ENCODE measurements around the gene SLC22A2.
A peak's percentile ranks its signal among the peaks of the same experiment; 100 is the strongest.

The SLC22A2 gene

DNA sequence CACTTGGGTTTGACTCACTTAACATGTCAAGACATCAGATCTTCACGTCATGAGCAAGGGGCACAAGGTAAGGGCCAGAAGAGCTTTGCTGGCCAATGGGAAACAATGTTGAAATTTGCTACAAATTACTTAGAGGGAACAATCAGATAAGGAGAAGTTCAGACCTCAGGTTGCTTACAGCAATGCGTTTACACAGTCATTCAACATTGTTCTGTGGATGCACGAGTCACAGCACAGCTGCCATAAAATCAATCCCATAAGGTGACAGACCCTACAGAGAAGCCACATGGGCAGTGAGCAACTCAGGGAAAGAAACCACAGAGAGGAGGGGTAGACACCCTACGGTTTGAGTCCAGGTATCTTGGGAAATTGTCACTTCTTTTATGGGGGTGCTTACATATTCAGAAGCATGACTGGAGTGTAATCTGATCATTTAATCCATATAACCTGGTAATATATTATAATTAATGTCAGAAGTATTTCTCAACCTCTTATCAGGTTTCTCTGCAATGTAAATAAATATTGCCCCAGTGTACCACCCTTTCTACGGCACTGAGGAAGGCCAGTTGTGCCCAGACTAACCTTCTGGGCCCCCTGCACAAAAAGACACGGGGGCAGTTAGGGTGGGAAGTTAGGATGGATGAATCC, 2.3 kb upstream of the SLC22A2 start:
- H2BK15ac ChIP-seq (ENCODE audit: low read depth, poor library complexity, severe bottlenecking) = no peak overlapping the region
- no peak overlapping the region for H3K18ac ChIP-seq (ENCODE audit: low read depth in 1 of 2, low read length in 2 of 2)
- no peaks in the 10 kb centered on the region for H3K9me3 ChIP-seq (ENCODE audit: control insufficient read depth, low read length)
- H3K23ac ChIP-seq (ENCODE audit: low read length in 2 of 2) = no peak overlapping the region
- H3K79me1 ChIP-seq (replicated peaks; ENCODE audit: low read length, poor library complexity, severe bottlenecking) = no peaks in the 10 kb centered on the region
- no peak overlapping the region for H3K9ac ChIP-seq (ENCODE audit: low read length)
- H3K4me3 ChIP-seq (ENCODE audit: insufficient read depth in 1 of 2, low read depth in 1 of 2, low read length in 2 of 2) = no peak overlapping the region
- WGBS = 55% methylated on average over 6 of the region's 6 CpGs
- peaks cover 0 to 2% of the 10 kb centered on the region in 2 experiments for H3K36me3 ChIP-seq (ENCODE audit: control insufficient read depth in 1 of 2, insufficient read depth in 2 of 2, low read depth in 1 of 2, low read length in 2 of 2)
- H2BK12ac ChIP-seq (ENCODE audit: low read length in 2 of 2) = no peak overlapping the region
- no peak overlapping the region for H2AK5ac ChIP-seq (ENCODE audit: low read length, severe bottlenecking)
- peaks cover 16% of the 10 kb centered on the region for H3K4me1 ChIP-seq (ENCODE audit: control insufficient read depth, insufficient read depth, low read depth, low read length)
- no peak overlapping the region for H3K4me2 ChIP-seq (ENCODE audit: low read length, poor library complexity, severe bottlenecking)
- DNase-seq = no peak
- no peak overlapping the region for H2BK5ac ChIP-seq (ENCODE audit: low read depth, low read length, poor library complexity, severe bottlenecking)
- H3K27ac ChIP-seq (ENCODE audit: low read length, poor library complexity, severe bottlenecking) = no peak overlapping the region
- H2BK120ac ChIP-seq (ENCODE audit: low read depth, low read length) = no peak overlapping the region
- no peak overlapping the region for H3K14ac ChIP-seq (ENCODE audit: low read length in 2 of 2)
- no peak overlapping the region for H2AFZ ChIP-seq (ENCODE audit: low read depth, low read length)
- H3K4ac ChIP-seq (ENCODE audit: low read depth in 1 of 2, low read length in 2 of 2) = no peak overlapping the region
- H3K27me3 ChIP-seq (ENCODE audit: control insufficient read depth in 1 of 2, insufficient read depth in 1 of 2, low read length in 2 of 2) = no peaks in the 10 kb centered on the region
- H4K8ac ChIP-seq (ENCODE audit: low read length) = no peak overlapping the region
- no peak overlapping the region for H4K91ac ChIP-seq (ENCODE audit: low read length)

- Histone ChIP-seq H3K79me1 (replicated peaks; ENCODE audit: low read length, poor library complexity, severe bottlenecking) (no peaks in the 10 kb centered on the region), H2BK5ac (ENCODE audit: low read depth, low read length, poor library complexity, severe bottlenecking) (no peak overlapping the region), H3K27ac (ENCODE audit: low read length, poor library complexity, severe bottlenecking) (no peak overlapping the region), H3K36me3 (ENCODE audit: control insufficient read depth in 1 of 2, insufficient read depth in 2 of 2, low read depth in 1 of 2, low read length in 2 of 2) (peaks cover 0 to 2% of the 10 kb centered on the region in 2 experiments), H3K9ac (ENCODE audit: low read length) (no peak overlapping the region), H3K27me3 (ENCODE audit: control insufficient read depth in 1 of 2, insufficient read depth in 1 of 2, low read length in 2 of 2) (no peaks in the 10 kb centered on the region), H2AFZ (ENCODE audit: low read depth, low read length) (no peak overlapping the region), H3K4ac (ENCODE audit: low read depth in 1 of 2, low read length in 2 of 2) (no peak overlapping the region), H2BK15ac (ENCODE audit: low read depth, poor library complexity, severe bottlenecking) (no peak overlapping the region), H4K91ac (ENCODE audit: low read length) (no peak overlapping the region), H4K8ac (ENCODE audit: low read length) (no peak overlapping the region), H3K4me2 (ENCODE audit: low read length, poor library complexity, severe bottlenecking) (no peak overlapping the region), H3K9me3 (ENCODE audit: control insufficient read depth, low read length) (no peaks in the 10 kb centered on the region), H3K14ac (ENCODE audit: low read length in 2 of 2) (no peak overlapping the region), H3K18ac (ENCODE audit: low read depth in 1 of 2, low read length in 2 of 2) (no peak overlapping the region), H3K4me3 (ENCODE audit: insufficient read depth in 1 of 2, low read depth in 1 of 2, low read length in 2 of 2) (no peak overlapping the region), H2AK5ac (ENCODE audit: low read length, severe bottlenecking) (no peak overlapping the region), H3K4me1 (ENCODE audit: control insufficient read depth, insufficient read depth, low read depth, low read length) (peaks cover 17% of the 10 kb centered on the region), H2BK12ac (ENCODE audit: low read length in 2 of 2) (no peak overlapping the region), H3K23ac (ENCODE audit: low read length in 2 of 2) (no peak overlapping the region), H2BK120ac (ENCODE audit: low read depth, low read length) (no peak overlapping the region)
- WGBS = 86% methylated on average over 14 of the region's 14 CpGs
- DNase-seq = no peak
Measured at GRCh38 chr6:160260367-160260766, 1.7 kb upstream of the SLC22A2 start.

GRCh38 chr6:160259598-160259997, 977 bp upstream of the SLC22A2 start:
- Histone ChIP-seq H2AK5ac (ENCODE audit: low read length, severe bottlenecking) (peak overlapping the region; percentile 17), H3K4me3 (ENCODE audit: insufficient read depth in 1 of 2, low read depth in 1 of 2, low read length in 2 of 2) (no peak overlapping the region), H2BK12ac (ENCODE audit: low read length in 2 of 2) (no peak overlapping the region), H3K27ac (ENCODE audit: low read length, poor library complexity, severe bottlenecking) (no peak overlapping the region), H3K27me3 (ENCODE audit: control insufficient read depth in 1 of 2, insufficient read depth in 1 of 2, low read length in 2 of 2) (no peaks in the 10 kb centered on the region), H2BK5ac (ENCODE audit: low read depth, low read length, poor library complexity, severe bottlenecking) (no peak overlapping the region), H3K23ac (ENCODE audit: low read length in 2 of 2) (no peak overlapping the region), H2BK120ac (ENCODE audit: low read depth, low read length) (no peak overlapping the region), H2AFZ (ENCODE audit: low read depth, low read length) (no peak overlapping the region), H3K9ac (ENCODE audit: low read length) (no peak overlapping the region), H3K9me3 (ENCODE audit: control insufficient read depth, low read length) (no peaks in the 10 kb centered on the region), H4K8ac (ENCODE audit: low read length) (no peak overlapping the region), H3K79me1 (replicated peaks; ENCODE audit: low read length, poor library complexity, severe bottlenecking) (no peaks in the 10 kb centered on the region), H3K36me3 (ENCODE audit: control insufficient read depth in 1 of 2, insufficient read depth in 2 of 2, low read depth in 1 of 2, low read length in 2 of 2) (peaks cover 0 to 2% of the 10 kb centered on the region in 2 experiments), H3K14ac (ENCODE audit: low read length in 2 of 2) (no peak overlapping the region), H3K18ac (ENCODE audit: low read depth in 1 of 2, low read length in 2 of 2) (no peak overlapping the region), H3K4ac (ENCODE audit: low read depth in 1 of 2, low read length in 2 of 2) (no peak overlapping the region), H4K91ac (ENCODE audit: low read length) (no peak overlapping the region), H3K4me2 (ENCODE audit: low read length, poor library complexity, severe bottlenecking) (no peak overlapping the region), H2BK15ac (ENCODE audit: low read depth, poor library complexity, severe bottlenecking) (no peak overlapping the region), H3K4me1 (ENCODE audit: control insufficient read depth, insufficient read depth, low read depth, low read length) (peaks cover 17% of the 10 kb centered on the region)
- DNase-seq = no peak
- WGBS = 9% methylated on average over 7 of the region's 8 CpGs

- WGBS = 85% methylated on average over 6 of the region's 8 CpGs
Measured at GRCh38 chr6:160259143-160259425, 463 bp upstream of the SLC22A2 start.

More at GRCh38 chr6:160259143-160259425, 463 bp upstream of the SLC22A2 start:
- peaks cover 0 to 2% of the 10 kb centered on the region in 2 experiments for H3K36me3 ChIP-seq (ENCODE audit: control insufficient read depth in 1 of 2, insufficient read depth in 2 of 2, low read depth in 1 of 2, low read length in 2 of 2)
- H3K4me3 ChIP-seq (ENCODE audit: insufficient read depth in 1 of 2, low read depth in 1 of 2, low read length in 2 of 2) = no peak overlapping the region
- H3K27ac ChIP-seq (ENCODE audit: low read length, poor library complexity, severe bottlenecking) = no peak overlapping the region
- H3K4me1 ChIP-seq (ENCODE audit: control insufficient read depth, insufficient read depth, low read depth, low read length) = peaks cover 17% of the 10 kb centered on the region
- no peak overlapping the region for H2BK15ac ChIP-seq (ENCODE audit: low read depth, poor library complexity, severe bottlenecking)
- peak overlapping the region; percentile 57 for H2AK5ac ChIP-seq (ENCODE audit: low read length, severe bottlenecking)
- no peak overlapping the region for H2BK120ac ChIP-seq (ENCODE audit: low read depth, low read length)
- no peaks in the 10 kb centered on the region for H3K79me1 ChIP-seq (replicated peaks; ENCODE audit: low read length, poor library complexity, severe bottlenecking)
- H3K14ac ChIP-seq (ENCODE audit: low read length in 2 of 2) = no peak overlapping the region
- no peak overlapping the region for H3K23ac ChIP-seq (ENCODE audit: low read length in 2 of 2)
- H2BK12ac ChIP-seq (ENCODE audit: low read length in 2 of 2) = no peak overlapping the region
- no peak overlapping the region for H3K9ac ChIP-seq (ENCODE audit: low read length)
- H3K18ac ChIP-seq (ENCODE audit: low read depth in 1 of 2, low read length in 2 of 2) = no peak overlapping the region
- no peak overlapping the region for H4K8ac ChIP-seq (ENCODE audit: low read length)
- H2BK5ac ChIP-seq (ENCODE audit: low read depth, low read length, poor library complexity, severe bottlenecking) = no peak overlapping the region
- H3K4me2 ChIP-seq (ENCODE audit: low read length, poor library complexity, severe bottlenecking) = no peak overlapping the region
- H3K27me3 ChIP-seq (ENCODE audit: control insufficient read depth in 1 of 2, insufficient read depth in 1 of 2, low read length in 2 of 2) = no peaks in the 10 kb centered on the region
- H2AFZ ChIP-seq (ENCODE audit: low read depth, low read length) = no peak overlapping the region
- DNase-seq = no peak
- H3K4ac ChIP-seq (ENCODE audit: low read depth in 1 of 2, low read length in 2 of 2) = no peak overlapping the region
- no peak overlapping the region for H4K91ac ChIP-seq (ENCODE audit: low read length)
- H3K9me3 ChIP-seq (ENCODE audit: control insufficient read depth, low read length) = no peaks in the 10 kb centered on the region
